SK-N-SH (cell line): Measurements from ENCODE around the gene GUCY1A2. TPM values are rescaled to one million over a fixed set of nuclear protein-coding genes. Genes with fewer than 3 reads are reported as not detected.

Source experiments
- CTCF ChIA-PET: fragments of 300-600, 350-600 bp; formaldehyde crosslinking; extraction: SDS; loops from one replicate; lab custom pipeline; 2021; lab: Yijun Ruan, JAX
- POLR2A ChIA-PET: fragments of 350-600 bp; sonication (Branson Sonifier 250); formaldehyde crosslinking; extraction: SDS; loops from one replicate; lab custom pipeline; 2020; ENCODE audit warnings: antibody characterized with exemption, inconsistent platforms; lab: Yijun Ruan, JAX
- DNase-seq: peaks from one replicate; pipeline ENCODE4 v3.0.0; 2012
- H2AFZ ChIP-seq: fragments of 200-600 bp; sonication (generic); 2 replicates; pipeline ENCODE4 v1.8.1; 2016; ENCODE audit warnings: antibody characterized with exemption, mild to moderate bottlenecking, low read depth
- H3F3A ChIP-seq: fragments of 200-600 bp; sonication (generic); replicated peaks from 2 replicates; pipeline ENCODE3; 2016; ENCODE audit warnings: antibody characterized with exemption, mild to moderate bottlenecking; ENCODE audit not compliant: insufficient read depth
- H3K27ac ChIP-seq, 2 experiments: fragments of 200-500 bp in 1 of 2; fragments of 200-600 bp in 1 of 2; sonication (Bioruptor generic) in 1 of 2; sonication (generic), shearing (Covaris generic) in 1 of 2; 2 replicates each; pipeline versions ENCODE4 v1.5.1 to v1.6.1; 2014 to 2016; ENCODE audit warnings: low read depth in 2 of 2, inconsistent platforms in 1 of 2, low read length in 1 of 2, mild to moderate bottlenecking in 1 of 2, mixed read lengths in 1 of 2
- H3K27me3 ChIP-seq: fragments of 200-600 bp; sonication (generic), shearing (Covaris generic); 2 replicates; pipeline ENCODE4 v1.6.1; 2016; ENCODE audit warnings: mixed run types; ENCODE audit not compliant: insufficient read depth
- H3K36me3 ChIP-seq, 2 experiments: fragments of 200-500 bp in 1 of 2; fragments of 200-600 bp in 1 of 2; sonication (Bioruptor generic) in 1 of 2; sonication (generic) in 1 of 2; replicated peaks in 1 of 2; 2 replicates each; pipeline versions ENCODE3 to v1.5.1; 2014 to 2016; ENCODE audit warnings: low read length in 1 of 2, mild to moderate bottlenecking in 1 of 2; ENCODE audit not compliant: insufficient read depth in 2 of 2, control insufficient read depth in 1 of 2
- H3K4me1 ChIP-seq, 2 experiments: fragments of 200-500 bp in 1 of 2; fragments of 200-600 bp in 1 of 2; sonication (Bioruptor generic) in 1 of 2; sonication (generic), shearing (Covaris generic) in 1 of 2; 2 replicates each; pipeline versions ENCODE4 v1.5.1 to v1.6.1; 2014 to 2016; ENCODE audit warnings: low read depth in 1 of 2, low read length in 1 of 2, mixed run types in 1 of 2; ENCODE audit not compliant: insufficient read depth in 2 of 2, control insufficient read depth in 1 of 2
- H3K4me2 ChIP-seq: fragments of 200-600 bp; sonication (generic), shearing (Covaris generic); 2 replicates; pipeline ENCODE4 v1.6.1; 2017; ENCODE audit warnings: mixed run types
- H3K4me3 ChIP-seq, 2 experiments: fragments of 200-500 bp in 1 of 2; fragments of 200-600 bp in 1 of 2; sonication (Bioruptor generic) in 1 of 2; sonication (generic), shearing (Covaris generic) in 1 of 2; 2 replicates each; pipeline versions ENCODE4 v1.5.1 to v1.8.1; 2014 to 2016; ENCODE audit warnings: low read depth in 2 of 2, inconsistent platforms in 1 of 2, low read length in 1 of 2, mild to moderate bottlenecking in 1 of 2, mixed read lengths in 1 of 2, moderate library complexity in 1 of 2
- H3K79me2 ChIP-seq: fragments of 200-600 bp; sonication (generic); 2 replicates; pipeline ENCODE4 v1.8.1; 2017; ENCODE audit warnings: mild to moderate bottlenecking; ENCODE audit not compliant: insufficient read depth
- H3K9ac ChIP-seq: fragments of 200-600 bp; sonication (generic); 2 replicates; pipeline ENCODE4 v1.6.1; 2017; ENCODE audit warnings: mixed run types
- H3K9me2 ChIP-seq: fragments of 200-600 bp; sonication (generic); 2 replicates; pipeline ENCODE4 v1.6.1; 2017; ENCODE audit warnings: mixed run types
- H3K9me3 ChIP-seq: fragments of 200-600 bp; sonication (generic); 2 replicates; pipeline ENCODE4 v1.6.1; 2017; ENCODE audit warnings: mixed run types, mild to moderate bottlenecking, moderate library complexity
- H4K20me1 ChIP-seq: fragments of 200-600 bp; sonication (generic); 2 replicates; pipeline ENCODE4 v1.6.1; 2017; ENCODE audit warnings: mild to moderate bottlenecking, mixed run types; ENCODE audit not compliant: insufficient read depth
- CHD2 ChIP-seq: fragments of 150-350 bp; IDR thresholded peaks from 2 replicates; pipeline ENCODE4 v1.6.1; 2018; ENCODE audit warnings: low read length; ENCODE audit not compliant: partially characterized antibody
- ELF1 ChIP-seq: IDR thresholded peaks from 2 replicates; pipeline ENCODE4 v1.4.0; 2012
- EP300 ChIP-seq, 2 experiments: IDR thresholded peaks; 2 replicates each; pipeline versions ENCODE4 v1.4.0 to v1.6.1; 2012; ENCODE audit warnings: borderline replicate concordance in 1 of 2, low read depth in 1 of 2, low read length in 1 of 2
- FOSL2 ChIP-seq: IDR thresholded peaks from 2 replicates; pipeline ENCODE4 v1.4.0; 2012; ENCODE audit warnings: low read depth, mild to moderate bottlenecking, moderate library complexity, borderline replicate concordance
- FOXM1 ChIP-seq: IDR thresholded peaks from 2 replicates; pipeline ENCODE4 v1.4.0; 2012; ENCODE audit warnings: low read depth, mild to moderate bottlenecking
- GATA2 ChIP-seq: sonication (generic); formaldehyde crosslinking; IDR thresholded peaks from 2 replicates; pipeline ENCODE4 v1.5.0; 2020; ENCODE audit warnings: mild to moderate bottlenecking, missing genetic modification reagents
- JUND ChIP-seq: IDR thresholded peaks from 2 replicates; pipeline ENCODE4 v1.4.0; 2012
- MEF2A ChIP-seq: IDR thresholded peaks from 2 replicates; pipeline ENCODE4 v1.4.0; 2012; ENCODE audit warnings: low read depth, borderline replicate concordance
- NFIC ChIP-seq: IDR thresholded peaks from 2 replicates; pipeline ENCODE4 v1.4.0; 2012; ENCODE audit warnings: borderline replicate concordance
- POLR2AphosphoS5 ChIP-seq: IDR thresholded peaks from 2 replicates; pipeline ENCODE4 v1.6.1; 2012; ENCODE audit warnings: low read depth, low read length
- RFX5 ChIP-seq: IDR thresholded peaks from 2 replicates; pipeline ENCODE4 v1.6.1; 2012; ENCODE audit warnings: mild to moderate bottlenecking, improper control_type of control experiment, low read length
- RXRA ChIP-seq: IDR thresholded peaks from 2 replicates; pipeline ENCODE4 v1.4.0; 2012; ENCODE audit warnings: low read depth, mild to moderate bottlenecking, borderline replicate concordance
- SMC3 ChIP-seq: IDR thresholded peaks from 2 replicates; pipeline ENCODE4 v1.6.1; 2012; ENCODE audit warnings: low read depth, low read length, improper control_type of control experiment
- TAF1 ChIP-seq: IDR thresholded peaks from 2 replicates; pipeline ENCODE4 v1.6.1; 2012; ENCODE audit warnings: low read depth, mild to moderate bottlenecking, low read length, moderate library complexity, borderline replicate concordance
- TEAD4 ChIP-seq: IDR thresholded peaks from 2 replicates; pipeline ENCODE4 v1.4.0; 2012; ENCODE audit warnings: mild to moderate bottlenecking, borderline replicate concordance; ENCODE audit not compliant: insufficient read depth
- WGBS: methylation state at CpG from one replicate; pipeline ENCODE4 v1.1.6; 2017; ENCODE audit warnings: low lambda C conversion rate; 5-methylcytosine and 5-hydroxymethylcytosine counted together
- polyA plus RNA-seq, 3 experiments: library from polyadenylated mRNA; depleted of rRNA; stranded (reverse); fragments of >200 nt; gene quantifications; 2 replicates each; pipeline ENCODE4 v1.2.3, GENCODE V29; 2012
- TF ChIP-seq, protein P1 (sequence below): fragments of 200-600 bp; sonication (generic); IDR thresholded peaks from 2 replicates; pipeline ENCODE4 v1.6.1; 2017; ENCODE audit warnings: antibody characterized with exemption, mild to moderate bottlenecking, moderate library complexity
- TF ChIP-seq, protein P2 (sequence below): IDR thresholded peaks from 2 replicates; pipeline ENCODE4 v1.6.1; 2012; ENCODE audit warnings: mild to moderate bottlenecking, low read depth, low read length, moderate library complexity

Gene GUCY1A2
- polyA plus RNA-seq, 1 of the 3 experiments (the other 2 are of a cell fraction), result 0.26 TPM

DNA sequence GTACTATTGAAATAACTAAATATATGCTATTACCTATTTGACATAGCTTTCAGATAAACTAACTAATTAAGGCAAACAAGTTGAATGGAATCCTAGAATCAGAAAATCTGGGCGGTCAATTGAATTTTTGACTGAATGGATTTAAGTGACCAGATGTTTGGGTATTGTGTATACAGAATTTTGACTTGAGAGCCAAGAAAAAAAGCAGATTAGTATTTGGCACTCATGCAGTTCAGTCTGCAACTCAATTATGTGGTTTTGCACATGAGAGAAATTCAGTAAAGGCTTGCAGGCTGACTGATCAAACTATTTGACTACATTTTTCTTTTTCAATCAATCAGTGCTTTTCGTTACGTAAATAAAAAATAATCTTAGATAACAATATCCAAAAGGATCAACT is 254.8 kb downstream of the GUCY1A2 start:
- ChIA-PET POLR2A (no interaction called here), CTCF (interaction anchor here (0.7 kb wide), 1 partner anchor 15 kb away, joined by 3 read pairs; no protein-coding TSS in a partner anchor)
- Histone ChIP-seq H3K4me1 (no peaks in the 10 kb centered on the region), H3K36me3 (no peaks in the 10 kb centered on the region), H3K79me2 (no peaks in the 10 kb centered on the region), H4K20me1 (no peaks in the 10 kb centered on the region), H2AFZ (no peak overlapping the region), H3F3A (no peaks in the 10 kb centered on the region), H3K27me3 (no peaks in the 10 kb centered on the region), H3K4me3 (no peak overlapping the region), H3K27ac (no peak overlapping the region), H3K9me2 (no peaks in the 10 kb centered on the region), H3K9me3 (no peaks in the 10 kb centered on the region), H3K4me2 (no peak overlapping the region), H3K9ac (no peak overlapping the region)
- TF ChIP-seq, protein P1, sequence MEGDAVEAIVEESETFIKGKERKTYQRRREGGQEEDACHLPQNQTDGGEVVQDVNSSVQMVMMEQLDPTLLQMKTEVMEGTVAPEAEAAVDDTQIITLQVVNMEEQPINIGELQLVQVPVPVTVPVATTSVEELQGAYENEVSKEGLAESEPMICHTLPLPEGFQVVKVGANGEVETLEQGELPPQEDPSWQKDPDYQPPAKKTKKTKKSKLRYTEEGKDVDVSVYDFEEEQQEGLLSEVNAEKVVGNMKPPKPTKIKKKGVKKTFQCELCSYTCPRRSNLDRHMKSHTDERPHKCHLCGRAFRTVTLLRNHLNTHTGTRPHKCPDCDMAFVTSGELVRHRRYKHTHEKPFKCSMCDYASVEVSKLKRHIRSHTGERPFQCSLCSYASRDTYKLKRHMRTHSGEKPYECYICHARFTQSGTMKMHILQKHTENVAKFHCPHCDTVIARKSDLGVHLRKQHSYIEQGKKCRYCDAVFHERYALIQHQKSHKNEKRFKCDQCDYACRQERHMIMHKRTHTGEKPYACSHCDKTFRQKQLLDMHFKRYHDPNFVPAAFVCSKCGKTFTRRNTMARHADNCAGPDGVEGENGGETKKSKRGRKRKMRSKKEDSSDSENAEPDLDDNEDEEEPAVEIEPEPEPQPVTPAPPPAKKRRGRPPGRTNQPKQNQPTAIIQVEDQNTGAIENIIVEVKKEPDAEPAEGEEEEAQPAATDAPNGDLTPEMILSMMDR, result no peak
- TF ChIP-seq RXRA (no peak), ELF1 (no peak), GATA2 (CRISPR knock-in tag) (no peak), MEF2A (no peak), NFIC (no peak), FOXM1 (no peak), POLR2AphosphoS5 (no peak), RFX5 (no peak), TEAD4 (no peak), SMC3 (no peak), TAF1 (no peak), JUND (no peak), EP300 (IDR thresholded peaks at IDR 0.05; ENCODE audit: borderline replicate concordance in 1 of 2, low read depth in 1 of 2, low read length in 1 of 2) (no peak), FOSL2 (no peak), CHD2 (no peak)
- TF ChIP-seq, protein P2, sequence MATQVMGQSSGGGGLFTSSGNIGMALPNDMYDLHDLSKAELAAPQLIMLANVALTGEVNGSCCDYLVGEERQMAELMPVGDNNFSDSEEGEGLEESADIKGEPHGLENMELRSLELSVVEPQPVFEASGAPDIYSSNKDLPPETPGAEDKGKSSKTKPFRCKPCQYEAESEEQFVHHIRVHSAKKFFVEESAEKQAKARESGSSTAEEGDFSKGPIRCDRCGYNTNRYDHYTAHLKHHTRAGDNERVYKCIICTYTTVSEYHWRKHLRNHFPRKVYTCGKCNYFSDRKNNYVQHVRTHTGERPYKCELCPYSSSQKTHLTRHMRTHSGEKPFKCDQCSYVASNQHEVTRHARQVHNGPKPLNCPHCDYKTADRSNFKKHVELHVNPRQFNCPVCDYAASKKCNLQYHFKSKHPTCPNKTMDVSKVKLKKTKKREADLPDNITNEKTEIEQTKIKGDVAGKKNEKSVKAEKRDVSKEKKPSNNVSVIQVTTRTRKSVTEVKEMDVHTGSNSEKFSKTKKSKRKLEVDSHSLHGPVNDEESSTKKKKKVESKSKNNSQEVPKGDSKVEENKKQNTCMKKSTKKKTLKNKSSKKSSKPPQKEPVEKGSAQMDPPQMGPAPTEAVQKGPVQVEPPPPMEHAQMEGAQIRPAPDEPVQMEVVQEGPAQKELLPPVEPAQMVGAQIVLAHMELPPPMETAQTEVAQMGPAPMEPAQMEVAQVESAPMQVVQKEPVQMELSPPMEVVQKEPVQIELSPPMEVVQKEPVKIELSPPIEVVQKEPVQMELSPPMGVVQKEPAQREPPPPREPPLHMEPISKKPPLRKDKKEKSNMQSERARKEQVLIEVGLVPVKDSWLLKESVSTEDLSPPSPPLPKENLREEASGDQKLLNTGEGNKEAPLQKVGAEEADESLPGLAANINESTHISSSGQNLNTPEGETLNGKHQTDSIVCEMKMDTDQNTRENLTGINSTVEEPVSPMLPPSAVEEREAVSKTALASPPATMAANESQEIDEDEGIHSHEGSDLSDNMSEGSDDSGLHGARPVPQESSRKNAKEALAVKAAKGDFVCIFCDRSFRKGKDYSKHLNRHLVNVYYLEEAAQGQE, result no peak
- DNase-seq, result no peak
- WGBS, result 74% methylated on average over 3 of the region's 3 CpGs
